AG20443 (cell line): Measurements from ENCODE around the gene CD8B2.
A peak's percentile ranks its signal among the peaks of the same experiment; 100 is the strongest.
"Not testable (repeated sequence)": the region's sequence is repeated elsewhere in the genome, so short reads cannot be mapped to it uniquely, and the experiment has no call there.

Experiments used
- DNase-seq: peaks from one replicate; pipeline ENCODE4 v3.0.0; 2012; ENCODE audit warnings: low spot score, mixed read lengths

Gene CD8B2

DNA sequence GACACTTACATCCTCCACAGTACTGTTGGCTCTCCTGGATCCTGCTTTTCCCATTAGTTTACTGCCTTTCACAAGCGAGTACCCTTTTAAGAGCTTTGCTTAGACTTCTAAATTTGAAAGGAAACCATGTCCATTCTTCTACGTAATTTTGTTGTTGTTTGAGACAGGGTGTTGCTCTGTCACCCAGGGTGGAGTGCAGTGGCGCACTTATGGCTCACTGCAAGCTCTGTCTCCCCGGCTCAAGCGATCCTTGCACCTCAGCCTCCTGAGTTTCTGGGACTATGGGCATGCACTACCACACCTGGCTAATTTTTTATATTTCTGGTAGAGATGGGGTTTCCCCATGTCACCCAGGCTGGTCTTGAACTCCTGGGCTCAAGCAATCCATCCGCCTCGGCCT lies 24.8 kb downstream of the CD8B2 start:
- not testable (repeated sequence) for DNase-seq

DNA sequence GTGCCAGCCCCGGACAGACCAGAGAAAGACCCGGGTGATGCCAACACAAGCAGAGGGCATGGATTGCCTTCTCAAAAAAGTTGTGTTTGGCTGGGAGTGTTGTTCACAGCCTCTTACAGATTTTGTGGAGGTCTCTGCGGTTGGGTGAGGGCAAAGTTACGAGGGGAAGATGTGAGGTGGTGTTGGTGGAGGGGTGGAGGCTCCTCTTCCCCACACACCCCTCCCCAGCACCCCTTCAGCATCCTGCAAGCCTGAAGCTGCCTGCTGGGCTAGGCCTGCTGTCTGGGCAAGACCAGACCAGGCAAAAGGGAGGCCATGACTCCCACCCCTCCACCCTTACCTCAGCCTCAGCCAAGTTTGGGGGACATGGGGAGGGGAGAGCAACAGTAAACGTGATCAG lies 26.2 kb downstream of the CD8B2 start:
- DNase-seq: not testable (repeated sequence)

DNA sequence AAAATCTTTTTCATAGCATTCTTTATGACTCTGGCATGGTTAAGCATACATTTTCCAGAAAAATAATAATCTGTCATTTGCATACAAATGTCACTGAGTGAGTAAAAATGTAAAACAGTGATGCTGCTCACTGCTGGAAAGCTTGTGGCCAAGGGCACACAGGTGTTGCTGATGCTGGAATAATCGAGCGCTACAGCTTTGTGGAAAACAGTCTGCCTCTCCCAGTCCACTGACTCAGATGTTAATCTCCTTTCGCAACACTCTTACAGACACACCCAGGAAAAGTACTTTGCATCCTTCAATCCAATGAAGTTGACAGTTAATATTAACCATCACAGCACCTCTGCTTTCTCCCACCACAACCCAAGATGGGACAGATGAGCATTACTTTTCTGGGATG lies 27.7 kb downstream of the CD8B2 start:
- not testable (repeated sequence) for DNase-seq

DNA sequence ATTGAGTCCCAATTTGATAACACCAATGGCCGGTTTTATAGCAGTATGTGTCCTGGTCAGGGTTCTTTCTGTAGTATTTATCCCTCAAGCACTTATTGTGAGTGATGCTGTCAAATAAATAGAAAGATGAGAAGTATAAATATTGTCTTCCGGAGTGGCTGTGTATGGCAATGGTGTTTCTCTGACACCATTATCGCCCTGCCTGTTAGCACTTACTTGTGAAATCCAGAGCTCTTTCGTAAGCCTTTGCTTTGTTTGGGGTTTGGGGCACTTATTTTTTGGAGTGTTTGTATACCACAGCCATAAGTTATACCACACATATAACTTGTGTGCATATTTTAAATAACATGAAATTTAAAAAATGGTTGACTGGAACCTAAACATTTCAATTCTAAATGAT lies 29.3 kb downstream of the CD8B2 start:
- no peak for DNase-seq

DNA sequence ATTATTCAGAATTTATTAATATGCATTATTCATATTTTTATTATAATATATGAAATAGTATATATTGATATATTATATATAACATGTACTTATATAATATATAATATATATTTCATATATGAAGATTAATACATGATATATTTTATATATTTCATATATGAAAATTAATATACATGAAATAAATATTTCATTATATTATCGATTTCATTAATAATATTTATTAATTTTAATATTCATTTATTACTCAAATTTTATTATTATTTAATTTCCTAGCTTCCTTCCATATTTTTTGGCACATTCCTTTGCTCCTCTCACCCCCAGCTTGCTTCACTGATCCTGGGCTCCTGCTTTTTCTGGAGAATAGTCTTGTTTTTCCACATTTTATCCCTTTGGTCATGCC lies 29.7 kb downstream of the CD8B2 start:
- no peak for DNase-seq

DNA sequence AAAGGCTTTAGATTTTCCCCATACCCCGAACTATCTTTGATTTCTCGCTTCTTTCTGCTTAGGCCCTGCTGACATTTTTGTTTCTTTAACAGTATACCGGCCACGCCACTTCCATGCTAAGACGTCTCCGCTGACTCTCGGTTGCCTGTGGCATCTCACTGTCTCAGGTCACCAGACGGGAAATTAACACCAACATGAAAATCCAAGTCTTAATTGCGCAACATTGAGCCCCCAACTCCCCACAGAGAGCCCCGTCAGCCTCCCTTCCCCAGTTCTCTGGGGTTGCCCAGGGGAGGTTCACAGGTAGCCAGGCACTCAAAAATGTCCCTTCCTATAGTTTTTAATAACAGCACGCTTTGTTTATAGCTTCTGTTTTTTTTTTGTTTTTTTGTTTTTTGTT lies 30.2 kb downstream of the CD8B2 start:
- DNase-seq: no peak

DNA sequence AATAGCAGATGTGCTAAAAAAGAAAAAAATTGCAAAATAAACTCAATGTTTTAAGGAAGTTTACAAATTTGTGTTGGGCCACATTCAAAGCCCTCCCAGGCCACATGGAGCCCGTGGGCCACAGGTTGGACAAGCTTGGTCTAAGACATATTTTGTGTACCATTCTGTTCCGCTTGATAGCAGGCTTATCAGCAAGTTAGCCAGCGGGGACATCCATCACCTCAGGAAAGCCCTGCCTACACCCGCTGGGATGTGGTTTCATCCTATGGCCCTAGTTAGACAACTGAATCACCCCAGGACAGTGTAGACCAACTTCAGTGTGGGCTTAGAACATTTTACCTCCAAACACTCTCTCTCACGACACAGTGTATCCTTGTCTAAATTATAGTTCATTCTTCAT lies 32.6 kb downstream of the CD8B2 start:
- no peak for DNase-seq

DNA sequence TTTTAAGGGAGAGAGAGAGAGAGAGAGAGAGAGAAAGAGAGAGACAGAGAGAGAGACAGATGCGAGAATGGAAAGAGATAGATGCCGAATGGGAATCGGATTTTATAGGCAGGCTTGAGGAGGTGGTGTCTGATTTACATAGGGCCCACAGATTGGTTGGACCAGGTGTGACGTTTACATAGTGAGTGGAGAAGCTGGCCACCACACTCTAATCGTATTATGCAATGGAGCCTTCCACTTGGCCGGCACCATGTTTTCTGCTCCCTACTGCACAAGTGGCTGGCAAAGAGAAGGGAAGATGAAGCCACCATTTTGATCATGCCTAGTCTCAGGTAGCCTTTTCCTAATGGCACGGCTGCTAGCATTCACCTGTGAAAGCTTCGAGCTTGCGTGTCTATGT lies 33.9 kb downstream of the CD8B2 start:
- DNase-seq: no peak

DNA sequence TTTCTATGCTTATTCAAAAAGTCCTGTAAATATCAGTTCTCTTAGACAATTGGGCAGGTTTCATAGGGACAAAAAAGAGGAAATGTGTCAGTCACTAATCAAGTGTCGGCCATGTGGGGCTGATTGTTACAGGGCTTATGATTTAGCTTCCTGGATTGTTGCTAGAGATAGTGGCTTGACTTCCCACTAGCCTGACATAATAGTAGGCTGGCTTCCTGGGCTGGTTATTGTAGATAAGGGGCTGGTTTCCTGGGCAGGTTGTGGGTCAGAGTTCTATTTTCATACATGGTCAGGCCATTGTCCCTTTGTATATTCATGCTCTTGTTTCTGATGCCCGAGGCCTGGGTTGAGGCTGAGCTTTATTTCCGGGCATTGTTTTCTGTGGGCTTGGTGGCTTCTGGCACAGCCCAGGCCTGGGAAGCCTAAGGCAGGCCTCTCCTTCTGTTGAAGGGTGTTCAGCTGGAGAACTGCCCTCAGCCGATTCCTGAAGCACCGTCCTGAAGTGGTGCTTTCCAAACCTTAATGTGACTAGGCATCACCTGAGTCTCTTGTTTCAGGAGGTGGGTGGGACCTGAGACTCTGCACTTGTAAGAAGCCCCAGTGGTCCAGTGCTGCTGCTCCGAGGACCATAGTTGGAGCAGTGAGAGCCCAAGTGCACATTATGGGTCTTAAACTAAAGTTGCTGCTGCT lies 37.0 kb downstream of the CD8B2 start:
- DNase-seq: no peak

DNA sequence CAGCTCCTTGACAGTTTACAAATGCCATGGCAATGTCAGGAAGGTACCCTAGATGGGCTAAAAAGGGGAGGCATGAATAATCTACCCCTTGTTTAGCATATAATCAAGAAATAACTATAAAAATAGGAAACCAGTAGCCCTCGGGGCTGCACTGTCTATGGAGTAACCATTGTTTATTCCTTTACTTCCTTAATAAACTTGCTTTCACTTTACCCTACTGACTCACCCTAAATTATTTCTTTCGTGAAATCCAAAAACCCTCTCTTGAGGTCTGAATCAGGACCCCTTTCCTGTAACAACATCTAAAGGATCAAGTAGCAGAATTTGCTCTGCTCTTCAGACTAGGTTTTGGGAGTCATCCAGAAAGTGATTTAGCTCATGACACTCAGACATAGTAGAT lies 43.7 kb downstream of the CD8B2 start:
- DNase-seq: no peak

DNA sequence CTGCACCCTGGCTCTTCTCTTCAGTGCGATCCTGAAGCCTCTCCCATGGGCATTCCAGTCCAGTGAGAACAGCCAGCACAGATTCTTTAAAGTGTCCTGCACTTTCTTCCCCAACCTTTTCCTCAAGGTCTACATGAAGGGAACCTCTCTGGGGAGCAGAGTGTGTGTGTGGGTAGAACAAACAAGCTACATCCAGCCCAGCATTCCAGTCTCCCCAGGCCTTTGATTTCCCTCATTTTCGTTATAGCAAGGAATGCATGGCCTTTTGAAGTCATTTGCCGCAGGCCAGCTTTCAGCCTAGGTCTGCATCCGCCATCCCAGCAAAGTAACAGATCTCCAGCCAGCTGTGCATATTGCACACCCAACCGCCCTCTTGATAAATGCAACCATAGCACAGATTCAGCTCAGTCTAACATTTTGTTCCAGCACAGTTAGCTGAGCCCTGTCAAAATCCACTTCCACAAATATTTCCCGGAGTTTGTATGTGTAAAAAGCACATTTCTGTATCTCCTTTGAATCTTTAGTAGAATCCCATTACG lies 44.6 kb downstream of the CD8B2 start:
- no peak for DNase-seq

DNA sequence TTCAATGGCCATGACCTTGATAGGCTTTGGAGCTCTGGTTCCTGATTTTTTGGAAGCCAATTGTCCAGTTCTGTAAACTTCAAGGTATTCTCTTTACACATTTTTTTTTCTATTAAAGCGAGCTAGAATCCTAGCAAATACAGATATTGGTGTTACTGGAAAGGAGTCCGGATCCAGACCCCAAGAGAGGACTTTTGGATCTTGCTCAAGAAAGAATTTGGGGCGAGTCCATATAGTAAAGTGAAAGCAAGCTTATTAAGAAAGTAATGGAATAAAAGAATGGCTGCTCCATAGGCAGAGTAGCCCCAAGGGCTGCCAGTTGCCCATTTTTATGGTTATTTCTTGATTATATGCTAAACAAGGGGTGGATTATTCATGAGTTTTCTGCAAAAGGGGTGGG lies 45.1 kb downstream of the CD8B2 start:
- DNase-seq: no peak

DNA sequence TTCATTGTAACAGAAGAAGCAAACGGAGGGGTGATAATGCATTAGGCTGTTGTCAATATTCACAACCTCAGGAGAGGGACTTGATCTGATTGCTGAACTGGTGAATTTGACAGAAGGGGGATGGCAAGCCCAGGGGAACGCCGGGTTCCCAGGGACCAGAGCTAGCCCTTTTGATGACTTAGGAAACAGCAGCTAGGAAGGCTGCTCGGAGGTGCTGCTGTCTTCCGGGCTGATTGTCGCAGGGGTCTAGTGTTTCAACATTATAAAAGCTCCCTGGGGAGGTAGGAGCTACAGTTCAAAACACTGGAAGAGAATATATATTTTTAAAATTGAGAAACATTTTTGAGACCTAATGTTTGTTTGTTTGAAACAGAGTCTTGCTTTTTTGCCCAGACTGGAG lies 47.3 kb downstream of the CD8B2 start:
- DNase-seq: no peak

DNA sequence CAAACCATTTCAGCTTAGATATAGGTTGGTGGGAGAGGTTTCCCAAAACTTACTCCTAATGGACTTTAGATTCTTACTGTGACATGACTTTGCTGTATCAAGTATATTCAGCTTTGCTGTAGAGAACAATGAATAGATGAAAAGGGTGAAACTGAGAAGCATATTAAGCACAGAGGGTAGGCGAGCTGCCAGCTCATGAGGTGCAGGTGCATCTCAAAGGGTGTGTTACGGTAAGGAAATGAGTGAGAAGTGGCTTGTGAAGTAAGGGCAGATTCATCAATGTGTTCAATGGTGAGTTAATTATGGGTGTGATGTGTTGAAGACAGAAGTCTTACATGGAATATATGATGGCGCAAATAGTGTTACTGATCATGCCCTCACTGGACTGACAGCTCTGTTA lies 49.3 kb downstream of the CD8B2 start:
- DNase-seq: no peak

DNA sequence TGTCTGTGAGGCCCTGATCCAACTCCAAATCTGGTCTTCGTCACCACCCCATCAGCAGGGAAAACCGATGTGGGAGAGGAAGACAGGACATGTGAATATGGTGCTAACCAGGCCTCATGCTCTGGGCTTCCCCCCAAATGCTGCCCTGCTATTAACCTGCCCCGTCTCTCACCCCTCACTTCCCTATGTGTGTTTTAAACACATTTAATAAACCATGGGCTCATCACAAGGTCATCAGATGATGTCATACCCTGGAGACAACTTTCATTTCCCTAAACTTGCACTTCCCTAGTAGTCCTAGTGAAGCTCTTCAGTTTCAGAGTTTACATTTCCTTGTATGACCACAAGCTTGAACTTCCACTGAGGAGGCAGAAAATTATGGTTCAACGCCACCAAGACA lies 49.9 kb downstream of the CD8B2 start:
- DNase-seq: no peak

DNA sequence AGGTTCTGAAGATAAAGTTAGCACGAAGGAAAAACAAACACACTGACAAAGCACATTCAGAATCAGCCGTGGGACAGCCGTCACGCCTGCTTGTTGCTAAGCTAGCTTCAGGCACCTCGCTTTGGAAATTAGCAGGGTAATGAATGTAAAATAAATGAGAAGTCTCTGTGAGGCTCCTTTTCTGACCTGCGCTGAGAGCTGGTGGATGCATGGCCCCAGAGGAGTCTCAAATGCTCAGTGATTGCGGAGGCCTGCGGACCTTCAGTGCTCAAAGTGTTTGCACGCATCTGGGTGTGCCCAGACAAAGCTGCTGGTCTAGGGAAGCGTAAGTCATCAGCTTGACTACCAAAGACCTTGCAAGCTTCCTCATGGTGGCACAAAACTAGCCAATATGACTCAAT lies 50.6 kb downstream of the CD8B2 start:
- DNase-seq: no peak

DNA sequence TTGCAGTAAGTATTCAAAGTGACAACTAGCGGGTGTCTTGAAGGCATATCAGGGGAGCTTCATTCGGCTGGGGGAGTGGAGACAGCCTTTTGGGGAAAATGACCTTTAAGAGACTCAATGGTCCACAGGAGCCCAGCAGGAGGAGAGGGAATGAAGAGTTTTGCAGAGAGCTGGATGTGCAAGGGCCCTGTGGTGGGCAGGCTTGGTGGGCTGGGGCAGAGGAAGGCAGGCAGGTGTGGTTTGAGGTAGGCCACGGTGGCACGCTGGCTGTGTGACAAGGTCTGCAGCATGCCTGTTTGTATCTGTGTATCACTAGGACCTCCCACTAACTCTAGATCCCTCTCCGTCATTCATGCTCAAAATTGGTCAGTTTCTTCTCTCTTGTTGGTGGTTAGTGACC lies 53.7 kb downstream of the CD8B2 start:
- no peak for DNase-seq

DNA sequence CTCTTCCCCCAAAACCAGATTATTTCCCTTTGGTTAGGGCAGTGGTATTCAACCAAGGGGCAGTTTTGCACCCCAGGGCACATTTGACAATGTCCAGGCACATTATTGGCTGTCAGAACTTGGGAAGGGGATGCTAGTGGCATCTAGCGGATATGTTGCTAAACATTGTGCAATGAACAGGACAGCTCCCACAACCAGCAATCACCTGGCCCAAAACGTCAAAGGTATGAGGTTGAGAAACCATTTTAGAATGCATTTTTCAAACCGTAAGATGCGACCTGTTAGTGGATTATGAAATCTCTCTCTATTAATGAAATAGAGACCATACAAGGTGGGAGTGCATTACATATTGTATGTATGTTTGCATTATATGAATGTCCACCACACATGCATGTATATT lies 54.2 kb downstream of the CD8B2 start:
- DNase-seq: no peak

DNA sequence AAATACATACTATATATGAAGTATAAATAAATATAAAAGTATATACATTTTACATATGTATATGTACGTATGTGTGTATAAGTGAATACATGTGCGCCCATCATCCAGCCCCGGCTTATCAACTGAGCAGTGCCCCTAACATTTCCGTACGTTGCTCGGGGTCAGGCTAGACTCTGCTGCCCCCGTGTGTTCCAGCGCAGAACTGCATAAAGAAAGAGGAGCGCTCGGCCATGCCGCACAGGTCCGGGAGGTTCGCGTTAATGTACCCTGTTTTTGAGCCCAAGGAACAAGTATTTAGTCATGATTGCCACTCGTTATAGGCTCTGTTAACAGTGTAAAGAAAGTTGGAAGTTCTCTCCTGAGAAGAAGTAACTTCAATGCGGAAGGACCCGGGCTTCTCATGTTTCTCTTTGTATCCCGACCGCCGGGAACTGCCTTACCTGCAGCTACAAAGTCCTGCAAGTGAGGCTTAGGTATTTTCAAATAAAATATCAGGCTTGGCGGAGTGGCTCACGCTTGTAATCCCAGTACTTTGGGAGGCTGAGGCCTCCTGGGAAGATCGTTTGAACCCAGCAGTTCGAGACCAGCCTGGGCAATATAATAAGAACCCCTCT lies 55.7 kb downstream of the CD8B2 start:
- DNase-seq: peak; percentile 88

DNA sequence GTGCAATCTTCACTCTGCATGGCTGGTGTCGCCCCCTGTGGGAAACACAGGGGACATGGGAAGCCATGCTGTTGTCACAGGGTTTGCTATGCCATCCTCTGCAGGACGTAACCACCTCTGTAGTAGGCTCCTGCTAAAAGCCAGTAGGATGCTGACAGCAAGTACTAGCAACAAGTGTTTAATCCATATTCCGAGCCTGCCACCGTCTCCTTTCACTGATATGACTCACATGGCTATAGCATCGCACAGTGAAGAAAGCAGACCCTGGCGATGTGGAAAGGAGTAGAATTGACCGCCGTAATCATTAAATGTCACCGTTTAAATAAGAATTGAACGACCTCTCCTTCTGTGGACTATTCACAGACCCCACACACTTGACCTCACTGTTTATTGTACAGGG lies 57.8 kb downstream of the CD8B2 start:
- DNase-seq: no peak

DNA sequence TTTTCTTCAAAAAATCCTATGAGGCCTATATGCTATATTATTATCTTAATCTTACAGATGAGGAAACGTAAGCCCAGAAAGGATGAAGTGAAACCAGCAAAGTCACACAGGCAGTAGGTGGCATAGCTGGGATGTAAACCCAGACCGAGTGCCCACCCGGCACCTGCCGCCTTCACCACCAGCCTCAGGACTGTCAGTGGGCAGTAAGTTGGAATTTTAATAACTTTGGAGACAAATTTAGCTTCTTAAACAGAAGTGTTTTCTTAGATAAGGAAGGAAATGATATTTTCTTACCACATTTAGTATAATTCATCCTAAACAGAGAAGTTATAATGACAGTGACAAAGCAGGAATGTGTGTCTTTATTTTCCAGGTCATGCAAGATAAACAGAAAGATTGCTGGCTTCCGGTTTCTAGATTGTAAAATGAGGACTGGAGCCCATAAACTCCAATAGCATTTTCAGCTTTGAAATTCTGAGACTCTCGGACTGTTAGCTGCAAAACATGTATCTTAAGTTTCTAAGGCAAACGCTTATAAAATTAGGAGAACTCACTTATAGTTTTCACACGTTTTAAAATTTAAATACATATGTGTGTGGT lies 59.3 kb downstream of the CD8B2 start:
- DNase-seq: no peak

DNA sequence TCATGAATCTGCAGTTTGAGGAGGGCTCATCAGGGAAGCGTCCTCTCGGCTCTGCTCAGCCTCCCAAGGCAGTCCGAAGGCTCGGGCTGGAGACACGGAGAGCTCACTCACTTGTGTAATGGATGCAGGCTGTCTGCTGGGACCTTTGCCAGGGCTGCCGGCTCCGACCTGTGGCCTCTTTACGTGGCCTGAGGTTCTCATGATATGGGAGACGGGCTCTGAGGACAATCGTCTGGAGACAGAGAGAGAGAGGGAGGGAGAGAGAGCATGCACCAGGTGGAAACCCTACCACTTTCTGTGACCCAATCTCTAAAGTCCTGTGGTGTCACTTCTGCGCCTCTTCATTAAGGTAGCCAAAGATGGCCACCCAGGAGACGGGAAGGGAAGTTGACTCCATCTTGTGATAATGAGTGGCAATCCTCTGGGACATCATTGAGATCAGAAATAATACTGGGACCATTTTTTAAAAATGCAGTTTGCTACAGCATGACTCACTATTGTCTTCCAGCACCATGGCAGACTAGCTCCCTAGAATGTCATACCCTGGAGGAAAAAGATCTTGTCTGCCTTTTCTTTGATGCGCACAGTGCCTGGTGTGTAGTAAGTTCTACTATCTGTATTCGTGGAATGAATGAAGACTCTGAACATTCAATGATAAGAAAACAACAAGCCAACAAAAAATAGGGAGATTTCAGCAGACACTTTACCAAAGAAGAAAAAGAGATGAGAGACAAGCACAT lies 60.2 kb downstream of the CD8B2 start:
- no peak for DNase-seq
